Measurements from ENCODE around the gene FILIP1L. TPM values are rescaled to one million over a fixed set of nuclear protein-coding genes. Genes with fewer than 3 reads are reported as not detected.
A peak's percentile ranks its signal among the peaks of the same experiment; 100 is the strongest.

Gene FILIP1L
- total RNA-seq, 2 experiments from 2014 or later = 1.5 to 1.7 TPM

- ChIA-PET CTCF (no interaction called here), POLR2A (no interaction called here)
- no peak for ATAC-seq
- no peak overlapping the region for H3K27ac Mint-ChIP-seq
- H3K4me1 Mint-ChIP-seq (ENCODE audit: low read depth) = no peaks in the 10 kb centered on the region
- H3K4me3 Mint-ChIP-seq = no peak overlapping the region
- no peaks in the 10 kb centered on the region for H3K27me3 Mint-ChIP-seq (ENCODE audit: low read depth)
- no peaks in the 10 kb centered on the region for H3K9me3 Mint-ChIP-seq (ENCODE audit: insufficient read depth)
- no peak for DNase-seq
- H3K36me3 Mint-ChIP-seq (ENCODE audit: low read depth) = no peaks in the 10 kb centered on the region
Measured at GRCh38 chr3:99978221-99978620, 136.1 kb downstream of the FILIP1L start.

GRCh38 chr3:99976584-99976983, 137.7 kb downstream of the FILIP1L start:
- Mint-ChIP-seq H3K9me3 (ENCODE audit: insufficient read depth) (no peaks in the 10 kb centered on the region), H3K27ac (no peak overlapping the region), H3K36me3 (ENCODE audit: low read depth) (no peaks in the 10 kb centered on the region), H3K4me1 (ENCODE audit: low read depth) (no peaks in the 10 kb centered on the region), H3K4me3 (no peak overlapping the region), H3K27me3 (ENCODE audit: low read depth) (no peaks in the 10 kb centered on the region)
- DNase-seq = no peak
- no peak for ATAC-seq
- ChIA-PET CTCF (no interaction called here), POLR2A (no interaction called here)

GRCh38 chr3:99974989-99975388, 139.3 kb downstream of the FILIP1L start:
- ChIA-PET POLR2A (no interaction called here), CTCF (no interaction called here)
- ATAC-seq (no peak), DNase-seq (no peak)
- Mint-ChIP-seq H3K36me3 (ENCODE audit: low read depth) (no peaks in the 10 kb centered on the region), H3K9me3 (ENCODE audit: insufficient read depth) (no peaks in the 10 kb centered on the region), H3K27me3 (ENCODE audit: low read depth) (no peaks in the 10 kb centered on the region), H3K27ac (no peak overlapping the region), H3K4me3 (no peak overlapping the region), H3K4me1 (ENCODE audit: low read depth) (peaks cover 9% of the 10 kb centered on the region)

GRCh38 chr3:99972380-99973104, 141.8 kb downstream of the FILIP1L start:
- Mint-ChIP-seq H3K4me1 (ENCODE audit: low read depth) (peaks cover 14% of the 10 kb centered on the region), H3K36me3 (ENCODE audit: low read depth) (no peaks in the 10 kb centered on the region), H3K27me3 (ENCODE audit: low read depth) (no peaks in the 10 kb centered on the region), H3K9me3 (ENCODE audit: insufficient read depth) (no peaks in the 10 kb centered on the region), H3K4me3 (no peak overlapping the region), H3K27ac (no peak overlapping the region)
- CTCF ChIA-PET = interaction anchor here (1.1 to 1.5 kb wide), 2 partner anchors 140 to 282 kb away, joined by 3 to 4 read pairs; no protein-coding TSS in a partner anchor
- ATAC-seq = no peak
- no peak for DNase-seq
- POLR2A ChIA-PET = no interaction called here

GRCh38 chr3:99971761-99972160, 142.5 kb downstream of the FILIP1L start:
- ATAC-seq (no peak), DNase-seq (no peak)
- CTCF ChIA-PET = interaction anchor here (1.1 kb wide), 1 partner anchor 282 kb away, joined by 3 read pairs; no protein-coding TSS in a partner anchor
- Mint-ChIP-seq H3K9me3 (ENCODE audit: insufficient read depth) (no peaks in the 10 kb centered on the region), H3K36me3 (ENCODE audit: low read depth) (no peaks in the 10 kb centered on the region), H3K4me3 (no peak overlapping the region), H3K27me3 (ENCODE audit: low read depth) (no peaks in the 10 kb centered on the region), H3K27ac (no peak overlapping the region), H3K4me1 (ENCODE audit: low read depth) (peaks cover 14% of the 10 kb centered on the region)
- POLR2A ChIA-PET = no interaction called here

- ATAC-seq = no peak
Measured at GRCh38 chr3:99970198-99970597, 144.1 kb downstream of the FILIP1L start.

GRCh38 chr3:99969136-99969535, 145.2 kb downstream of the FILIP1L start:
- POLR2A ChIA-PET = no interaction called here
- ATAC-seq = no peak
- peaks cover 14% of the 10 kb centered on the region for H3K4me1 Mint-ChIP-seq (ENCODE audit: low read depth)
- no peaks in the 10 kb centered on the region for H3K9me3 Mint-ChIP-seq (ENCODE audit: insufficient read depth)
- H3K27me3 Mint-ChIP-seq (ENCODE audit: low read depth) = no peaks in the 10 kb centered on the region
- H3K27ac Mint-ChIP-seq = no peak overlapping the region
- no peak overlapping the region for H3K4me3 Mint-ChIP-seq
- CTCF ChIA-PET = no interaction called here
- H3K36me3 Mint-ChIP-seq (ENCODE audit: low read depth) = no peaks in the 10 kb centered on the region
- DNase-seq = no peak

More at GRCh38 chr3:99970198-99970597, 144.1 kb downstream of the FILIP1L start:
- H3K27me3 Mint-ChIP-seq (ENCODE audit: low read depth) = no peaks in the 10 kb centered on the region
- ChIA-PET CTCF (no interaction called here), POLR2A (no interaction called here)
- H3K9me3 Mint-ChIP-seq (ENCODE audit: insufficient read depth) = no peaks in the 10 kb centered on the region
- peaks cover 14% of the 10 kb centered on the region for H3K4me1 Mint-ChIP-seq (ENCODE audit: low read depth)
- H3K27ac Mint-ChIP-seq = peak overlapping the region; percentile 16
- no peaks in the 10 kb centered on the region for H3K36me3 Mint-ChIP-seq (ENCODE audit: low read depth)
- H3K4me3 Mint-ChIP-seq = no peak overlapping the region
- DNase-seq = no peak

GRCh38 chr3:99967796-99968195, 146.5 kb downstream of the FILIP1L start:
- ChIA-PET CTCF (no interaction called here), POLR2A (no interaction called here)
- H3K27me3 Mint-ChIP-seq (ENCODE audit: low read depth) = no peaks in the 10 kb centered on the region
- no peak overlapping the region for H3K27ac Mint-ChIP-seq
- peaks cover 14% of the 10 kb centered on the region for H3K4me1 Mint-ChIP-seq (ENCODE audit: low read depth)
- no peaks in the 10 kb centered on the region for H3K36me3 Mint-ChIP-seq (ENCODE audit: low read depth)
- DNase-seq (no peak), ATAC-seq (no peak)
- H3K9me3 Mint-ChIP-seq (ENCODE audit: insufficient read depth) = no peaks in the 10 kb centered on the region
- no peak overlapping the region for H3K4me3 Mint-ChIP-seq

GRCh38 chr3:99966662-99967416, 147.5 kb downstream of the FILIP1L start:
- no peaks in the 10 kb centered on the region for H3K27me3 Mint-ChIP-seq (ENCODE audit: low read depth)
- H3K36me3 Mint-ChIP-seq (ENCODE audit: low read depth) = no peaks in the 10 kb centered on the region
- ChIA-PET POLR2A (no interaction called here), CTCF (no interaction called here)
- H3K27ac Mint-ChIP-seq = no peak overlapping the region
- peaks cover 17% of the 10 kb centered on the region for H3K4me1 Mint-ChIP-seq (ENCODE audit: low read depth)
- ATAC-seq (no peak), DNase-seq (no peak)
- H3K9me3 Mint-ChIP-seq (ENCODE audit: insufficient read depth) = no peaks in the 10 kb centered on the region
- H3K4me3 Mint-ChIP-seq = no peak overlapping the region

GRCh38 chr3:99965681-99966408, 148.5 kb downstream of the FILIP1L start:
- Mint-ChIP-seq H3K4me3 (no peak overlapping the region), H3K36me3 (ENCODE audit: low read depth) (no peaks in the 10 kb centered on the region), H3K27me3 (ENCODE audit: low read depth) (no peaks in the 10 kb centered on the region), H3K9me3 (ENCODE audit: insufficient read depth) (no peaks in the 10 kb centered on the region), H3K27ac (no peak overlapping the region), H3K4me1 (ENCODE audit: low read depth) (peaks cover 17% of the 10 kb centered on the region)
- ChIA-PET CTCF (no interaction called here), POLR2A (interaction anchor here (0.7 kb wide), 1 partner anchor 10 kb away, joined by 3 read pairs; no protein-coding TSS in a partner anchor)
- ATAC-seq (no peak), DNase-seq (no peak)

GRCh38 chr3:99965077-99965476, 149.2 kb downstream of the FILIP1L start:
- Mint-ChIP-seq H3K9me3 (ENCODE audit: insufficient read depth) (no peaks in the 10 kb centered on the region), H3K4me1 (ENCODE audit: low read depth) (peaks cover 14% of the 10 kb centered on the region), H3K36me3 (ENCODE audit: low read depth) (no peaks in the 10 kb centered on the region), H3K27ac (no peak overlapping the region), H3K4me3 (no peak overlapping the region), H3K27me3 (ENCODE audit: low read depth) (no peaks in the 10 kb centered on the region)
- ChIA-PET CTCF (no interaction called here), POLR2A (interaction anchor here (0.7 kb wide), 1 partner anchor 9 kb away, joined by 3 read pairs; no protein-coding TSS in a partner anchor)
- DNase-seq = no peak
- no peak for ATAC-seq

GRCh38 chr3:99962703-99963102, 151.6 kb downstream of the FILIP1L start:
- no peaks in the 10 kb centered on the region for H3K27me3 Mint-ChIP-seq (ENCODE audit: low read depth)
- POLR2A ChIA-PET = no interaction called here
- H3K9me3 Mint-ChIP-seq (ENCODE audit: insufficient read depth) = no peaks in the 10 kb centered on the region
- H3K36me3 Mint-ChIP-seq (ENCODE audit: low read depth) = no peaks in the 10 kb centered on the region
- DNase-seq = no peak
- peaks cover 7% of the 10 kb centered on the region for H3K4me1 Mint-ChIP-seq (ENCODE audit: low read depth)
- no peak overlapping the region for H3K27ac Mint-ChIP-seq
- H3K4me3 Mint-ChIP-seq = no peak overlapping the region
- no peak for ATAC-seq
- CTCF ChIA-PET = interaction anchor here (1.0 kb wide), 1 partner anchor 12 kb away, joined by 3 read pairs; no protein-coding TSS in a partner anchor
